Mesodermal cell (in vitro differentiated cells): Measurements from ENCODE around the gene HS1BP3.

Experiments
- H3K27ac ChIP-seq: 2 replicates; pipeline ENCODE4 v1.7.0; 2013; ENCODE audit warnings: mild to moderate bottlenecking, low read depth, low read length, moderate library complexity; ENCODE audit not compliant: severe bottlenecking
- H3K36me3 ChIP-seq: 2 replicates; pipeline ENCODE4 v1.7.1; 2013; ENCODE audit warnings: mild to moderate bottlenecking, low read length, moderate library complexity; ENCODE audit not compliant: control insufficient read depth, insufficient read depth
- H3K4me1 ChIP-seq: one replicate; pipeline ENCODE4 v1.7.1; 2013; ENCODE audit warnings: mild to moderate bottlenecking, low read length; ENCODE audit not compliant: insufficient read depth, control insufficient read depth, poor library complexity, severe bottlenecking
- H3K4me3 ChIP-seq: 2 replicates; pipeline ENCODE4 v1.7.0; 2013; ENCODE audit warnings: low read length, control low read depth, mild to moderate bottlenecking; ENCODE audit not compliant: insufficient read depth, poor library complexity, severe bottlenecking; ENCODE audit errors: extremely low read depth
- H3K9me3 ChIP-seq: 2 replicates; pipeline ENCODE4 v1.7.1; 2013; ENCODE audit warnings: mild to moderate bottlenecking, low read length, moderate library complexity; ENCODE audit not compliant: control insufficient read depth
- WGBS, 2 experiments: methylation state at CpG; one replicate each; pipeline ENCODE4 v1.1.5; 2013; ENCODE audit warnings: missing lambda C conversion rate in 2 of 2; ENCODE audit not compliant: insufficient coverage in 2 of 2; 5-methylcytosine and 5-hydroxymethylcytosine counted together

HS1BP3 gene

DNA sequence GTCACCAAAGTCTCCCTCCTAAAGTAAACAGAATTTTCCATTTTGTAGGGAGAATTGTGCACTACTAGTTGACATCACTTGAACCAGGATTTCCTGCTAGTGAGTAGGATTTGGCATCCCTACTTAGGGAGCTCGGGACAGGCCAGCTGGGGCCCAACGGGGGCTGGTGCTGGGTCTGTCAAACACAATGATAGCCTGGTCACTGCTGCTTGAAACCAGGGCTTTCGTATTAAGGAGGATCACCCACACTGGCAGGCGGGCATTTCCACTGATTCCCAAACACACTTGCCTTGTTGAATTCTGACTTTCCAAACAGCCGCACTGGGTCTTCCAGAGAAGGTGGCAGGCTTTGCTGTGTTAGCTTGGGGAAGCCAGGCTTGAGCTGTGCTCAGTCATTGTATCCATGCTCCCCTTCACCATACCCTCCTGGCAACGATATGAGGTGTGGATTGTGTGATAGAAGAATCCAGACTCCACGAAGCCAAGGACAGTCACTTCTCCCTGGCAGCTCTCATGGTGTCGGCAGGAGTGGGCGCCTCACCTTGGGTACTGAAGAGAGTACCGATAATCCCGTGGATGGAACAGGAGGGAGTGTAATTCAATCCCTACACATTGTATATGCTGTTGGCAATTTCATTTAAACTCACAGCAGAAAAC lies 23.5 kb upstream of the HS1BP3 start:
- no peak overlapping the region for H3K27ac ChIP-seq
- no peak overlapping the region for H3K4me3 ChIP-seq
- no peaks in the 10 kb centered on the region for H3K36me3 ChIP-seq
- H3K4me1 ChIP-seq = peaks cover 6% of the 10 kb centered on the region
- 83 to 90% methylated on average over 5 to 7 of the region's 11 CpGs for WGBS, 2 experiments
- H3K9me3 ChIP-seq = no peaks in the 10 kb centered on the region

DNA sequence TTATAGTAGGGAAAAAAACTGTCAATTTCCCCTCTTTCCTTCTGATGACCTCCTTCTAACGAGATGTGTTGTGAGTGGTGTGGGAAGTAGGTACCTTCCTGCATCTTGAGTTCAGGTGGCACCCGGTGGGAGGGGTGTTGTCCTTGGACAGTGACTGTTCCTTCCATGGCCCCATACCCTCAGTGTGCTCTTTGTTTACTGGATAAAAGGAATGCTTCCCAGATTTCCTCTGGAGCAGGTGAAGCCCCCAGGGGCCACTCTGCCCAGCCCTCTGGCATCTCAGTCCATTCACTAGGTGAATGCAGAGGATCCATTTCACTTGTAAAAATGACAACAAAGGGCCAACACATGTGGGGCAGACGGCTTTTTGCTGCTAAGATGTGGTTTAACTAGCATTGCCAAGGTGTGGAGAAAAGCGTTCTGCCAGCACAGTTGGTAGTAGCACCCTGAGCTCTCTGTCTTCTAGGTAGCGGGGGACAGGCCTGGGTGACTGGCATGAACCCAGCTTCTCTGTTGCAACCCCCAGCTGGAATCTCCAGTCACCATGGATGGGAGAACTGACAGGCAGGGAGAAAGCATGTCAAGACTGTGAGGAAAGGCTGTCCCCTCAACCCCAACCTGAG lies 22.9 kb upstream of the HS1BP3 start:
- no peak overlapping the region for H3K4me3 ChIP-seq
- H3K27ac ChIP-seq = no peak overlapping the region
- no peaks in the 10 kb centered on the region for H3K9me3 ChIP-seq
- peaks cover 6% of the 10 kb centered on the region for H3K4me1 ChIP-seq
- no peaks in the 10 kb centered on the region for H3K36me3 ChIP-seq
- WGBS, 2 experiments = 64 to 86% methylated on average over 2 to 3 of the region's 5 CpGs

DNA sequence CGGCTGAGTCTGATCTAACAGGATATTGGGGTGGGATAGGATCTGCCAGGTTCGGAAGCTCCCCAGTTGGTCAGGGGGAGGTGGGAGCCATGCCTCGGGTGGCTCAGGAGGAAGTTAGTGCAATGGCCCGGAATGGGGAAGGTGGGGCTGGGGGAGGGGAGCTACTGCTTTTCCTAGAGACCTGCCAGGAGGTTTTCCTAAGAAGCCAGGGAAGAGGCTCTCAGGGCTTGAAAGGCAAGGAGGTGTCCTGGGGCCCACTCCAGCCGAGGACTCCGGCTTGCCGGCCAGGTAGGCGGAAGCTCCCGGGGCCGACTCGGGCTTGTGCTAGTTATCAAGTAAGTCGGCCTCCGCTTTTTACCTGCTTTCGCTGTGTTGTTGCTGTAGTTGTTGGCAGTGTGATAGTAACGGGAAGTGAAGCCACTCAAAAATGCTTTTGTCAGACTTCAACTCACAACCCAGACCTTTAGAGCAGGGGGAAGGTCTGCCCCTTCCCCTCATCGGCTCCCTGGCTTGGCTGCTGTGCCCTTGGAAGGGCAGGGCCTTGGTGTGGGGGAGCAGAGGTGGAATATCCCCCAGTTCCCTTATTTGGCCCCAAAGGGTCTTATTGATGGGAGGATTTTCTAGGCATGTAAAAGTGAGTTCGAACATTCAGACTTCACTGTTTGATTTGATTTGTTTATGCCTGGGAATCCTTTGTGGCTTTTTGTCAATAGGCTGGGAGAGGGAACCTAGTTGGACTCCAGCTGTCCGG lies 21.5 kb upstream of the HS1BP3 start:
- 5 to 15% methylated on average over 6 to 15 of the region's 18 CpGs for whole genome bisulfite sequencing, 2 experiments
- H3K4me3 ChIP-seq = no peak overlapping the region
- H3K36me3 ChIP-seq = no peaks in the 10 kb centered on the region
- H3K4me1 ChIP-seq = peaks cover 6% of the 10 kb centered on the region
- no peak overlapping the region for H3K27ac ChIP-seq
- no peaks in the 10 kb centered on the region for H3K9me3 ChIP-seq

DNA sequence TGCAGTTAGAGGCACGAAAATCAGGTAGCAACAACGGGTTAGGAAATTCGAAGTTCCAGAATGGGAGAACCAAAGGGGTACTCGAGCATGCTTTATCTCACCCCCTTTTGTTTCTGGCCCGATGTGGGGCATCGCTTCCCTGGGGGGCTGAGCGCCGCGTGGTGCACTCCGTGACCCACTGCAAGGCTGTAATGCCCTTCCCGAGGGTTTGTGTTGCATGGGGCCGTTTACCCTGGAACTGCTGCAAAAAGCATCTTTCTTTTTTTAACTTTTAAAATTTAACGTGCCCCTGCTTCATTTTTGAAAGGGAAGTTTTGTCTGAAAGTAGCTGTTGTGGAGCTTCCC lies 20.8 kb upstream of the HS1BP3 start:
- no peaks in the 10 kb centered on the region for H3K9me3 ChIP-seq
- H3K4me3 ChIP-seq = no peak overlapping the region
- H3K27ac ChIP-seq = no peak overlapping the region
- H3K36me3 ChIP-seq = no peaks in the 10 kb centered on the region
- 2 to 5% methylated on average over 4 to 8 of the region's 13 CpGs for WGBS, 2 experiments
- peaks cover 6% of the 10 kb centered on the region for H3K4me1 ChIP-seq

DNA sequence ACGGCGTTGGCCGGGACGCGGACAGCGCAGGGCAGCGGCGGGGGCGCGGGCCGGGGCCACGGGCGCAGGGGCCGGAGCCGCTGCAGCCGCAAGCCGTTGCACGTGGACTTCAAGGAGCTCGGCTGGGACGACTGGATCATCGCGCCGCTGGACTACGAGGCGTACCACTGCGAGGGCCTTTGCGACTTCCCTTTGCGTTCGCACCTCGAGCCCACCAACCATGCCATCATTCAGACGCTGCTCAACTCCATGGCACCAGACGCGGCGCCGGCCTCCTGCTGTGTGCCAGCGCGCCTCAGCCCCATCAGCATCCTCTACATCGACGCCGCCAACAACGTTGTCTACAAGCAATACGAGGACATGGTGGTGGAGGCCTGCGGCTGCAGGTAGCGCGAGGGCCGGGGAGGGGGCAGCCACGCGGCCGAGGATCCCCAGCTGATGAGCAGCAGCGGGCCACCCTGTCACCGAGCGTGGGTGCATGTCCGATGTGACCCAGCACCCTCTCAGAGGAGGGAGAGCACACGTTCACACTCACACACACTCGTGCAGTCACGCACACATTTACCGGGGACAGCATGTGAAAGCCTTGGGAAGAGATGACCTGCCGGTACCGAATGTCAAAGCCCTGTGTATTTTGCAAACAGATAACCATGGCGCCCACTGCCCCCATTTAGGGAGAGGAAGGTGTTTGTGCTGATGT lies 20.3 kb upstream of the HS1BP3 start:
- whole genome bisulfite sequencing, 2 experiments = 4 to 5% methylated on average over 52 of the region's 60 CpGs
- Histone ChIP-seq H3K9me3 (no peaks in the 10 kb centered on the region), H3K36me3 (no peaks in the 10 kb centered on the region), H3K4me1 (peaks cover 6% of the 10 kb centered on the region), H3K27ac (no peak overlapping the region), H3K4me3 (no peak overlapping the region)

DNA sequence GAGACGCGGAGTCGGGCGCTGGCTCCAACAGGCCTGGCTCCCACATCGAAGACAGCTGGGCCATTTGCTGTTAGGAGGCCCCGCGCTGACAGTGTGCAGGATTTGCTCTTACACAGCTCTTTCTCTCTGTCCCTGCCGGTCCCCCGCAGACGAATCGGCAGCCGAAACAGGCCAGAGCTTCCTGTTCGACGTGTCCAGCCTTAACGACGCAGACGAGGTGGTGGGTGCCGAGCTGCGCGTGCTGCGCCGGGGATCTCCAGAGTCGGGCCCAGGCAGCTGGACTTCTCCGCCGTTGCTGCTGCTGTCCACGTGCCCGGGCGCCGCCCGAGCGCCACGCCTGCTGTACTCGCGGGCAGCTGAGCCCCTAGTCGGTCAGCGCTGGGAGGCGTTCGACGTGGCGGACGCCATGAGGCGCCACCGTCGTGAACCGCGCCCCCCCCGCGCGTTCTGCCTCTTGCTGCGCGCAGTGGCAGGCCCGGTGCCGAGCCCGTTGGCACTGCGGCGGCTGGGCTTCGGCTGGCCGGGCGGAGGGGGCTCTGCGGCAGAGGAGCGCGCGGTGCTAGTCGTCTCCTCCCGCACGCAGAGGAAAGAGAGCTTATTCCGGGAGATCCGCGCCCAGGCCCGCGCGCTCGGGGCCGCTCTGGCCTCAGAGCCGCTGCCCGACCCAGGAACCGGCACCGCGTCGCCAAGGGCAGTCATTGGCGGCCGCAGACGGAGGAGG lies 19.6 kb upstream of the HS1BP3 start:
- WGBS, 2 experiments = 8 to 11% methylated on average over 71 of the region's 83 CpGs
- Histone ChIP-seq H3K4me3 (no peak overlapping the region), H3K36me3 (no peaks in the 10 kb centered on the region), H3K27ac (no peak overlapping the region), H3K9me3 (no peaks in the 10 kb centered on the region), H3K4me1 (peaks cover 6% of the 10 kb centered on the region)

DNA sequence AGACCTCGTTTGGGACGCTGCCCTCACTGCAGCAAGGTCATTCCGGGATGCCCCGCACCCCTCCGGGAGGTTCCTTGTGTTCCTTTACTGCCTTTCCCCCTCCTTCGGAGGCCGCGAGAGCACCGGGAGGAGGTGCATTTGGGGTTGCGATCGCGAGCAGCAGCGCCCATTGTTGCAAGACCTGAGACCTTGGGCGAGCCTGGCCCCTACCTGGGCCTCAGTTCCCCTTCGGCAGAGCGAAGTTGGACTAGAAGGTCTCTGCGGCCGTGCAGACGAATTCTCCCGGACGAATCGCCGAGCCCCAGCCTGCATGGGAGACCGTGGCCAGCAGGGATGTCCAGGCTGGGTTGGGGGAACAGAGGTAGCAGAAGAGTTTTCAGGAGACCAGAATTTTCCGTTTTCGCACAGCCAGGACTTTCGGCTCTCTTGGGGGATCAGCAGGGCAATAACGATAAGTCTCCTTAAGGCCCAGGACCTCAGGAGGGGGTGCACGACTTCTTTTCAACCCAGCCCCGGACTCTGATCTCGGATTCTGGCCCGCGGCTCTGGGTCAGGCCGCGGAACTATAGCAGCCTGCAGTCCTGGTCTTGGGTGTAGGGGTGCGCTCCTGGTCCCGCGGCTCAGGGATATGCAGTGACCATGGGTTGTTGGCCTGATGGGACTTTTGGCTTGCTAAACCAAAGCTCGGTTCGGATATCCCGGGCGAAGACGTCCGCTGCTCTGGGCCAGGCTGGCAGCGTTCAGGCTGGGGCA lies 18.8 kb upstream of the HS1BP3 start:
- peaks cover 6% of the 10 kb centered on the region for H3K4me1 ChIP-seq
- H3K27ac ChIP-seq = no peak overlapping the region
- no peak overlapping the region for H3K4me3 ChIP-seq
- H3K36me3 ChIP-seq = no peaks in the 10 kb centered on the region
- no peaks in the 10 kb centered on the region for H3K9me3 ChIP-seq
- WGBS, 2 experiments = 8 to 9% methylated on average over 41 to 42 of the region's 45 CpGs

DNA sequence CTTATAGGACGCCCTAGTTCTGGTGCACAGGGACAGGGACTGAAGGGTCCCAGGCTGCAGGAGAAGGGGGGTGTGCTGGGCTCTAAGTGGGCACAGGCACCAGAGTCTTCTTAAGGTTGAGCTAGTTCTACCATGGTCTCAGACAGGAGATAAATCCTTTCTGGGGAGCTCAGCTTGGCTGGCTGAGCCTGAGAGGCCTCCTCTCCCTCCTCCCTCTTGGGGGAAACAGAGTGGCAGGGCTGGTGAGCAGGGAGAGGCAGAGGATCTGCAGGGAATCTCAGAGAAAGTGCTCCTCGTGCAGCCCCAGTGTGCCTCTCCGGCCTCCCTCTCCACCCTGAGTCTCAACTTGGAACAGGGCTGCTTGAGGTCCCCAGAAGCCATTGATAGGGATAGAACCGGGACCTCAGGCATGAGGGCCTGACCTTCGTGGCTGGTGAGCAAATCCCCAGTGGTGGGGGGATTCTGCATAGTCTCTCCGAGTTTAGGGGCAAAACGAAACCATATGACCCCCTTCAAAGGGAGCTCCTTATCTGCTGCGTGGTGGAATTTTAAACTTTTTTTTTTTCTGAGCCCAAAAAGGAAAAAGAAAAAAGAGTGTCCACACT lies 18.1 kb upstream of the HS1BP3 start:
- WGBS, 2 experiments = 21 to 54% methylated on average over 2 to 5 of the region's 8 CpGs
- H3K4me3 ChIP-seq = no peak overlapping the region
- H3K9me3 ChIP-seq = no peaks in the 10 kb centered on the region
- no peaks in the 10 kb centered on the region for H3K36me3 ChIP-seq
- peaks cover 6% of the 10 kb centered on the region for H3K4me1 ChIP-seq
- H3K27ac ChIP-seq = no peak overlapping the region

DNA sequence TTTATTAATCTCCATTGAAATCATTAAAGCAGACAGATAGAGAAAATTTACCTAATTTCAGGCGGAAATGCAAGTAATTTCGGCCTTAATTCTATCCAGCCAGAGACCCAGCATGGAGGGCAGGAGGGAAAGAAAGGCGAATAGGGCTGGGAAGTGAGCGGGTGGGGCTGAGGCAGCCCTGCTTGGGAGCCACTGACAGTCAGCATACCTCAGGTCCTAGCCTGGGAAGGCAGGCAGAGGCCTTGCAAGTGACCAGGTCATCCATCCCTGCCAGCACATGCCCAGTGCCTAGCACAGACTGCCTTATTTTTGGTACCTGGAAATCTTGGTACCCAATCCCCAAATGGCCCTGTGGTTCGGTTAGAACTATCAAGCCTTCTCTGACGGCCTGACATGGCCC lies 17.6 kb upstream of the HS1BP3 start:
- H3K9me3 ChIP-seq = no peaks in the 10 kb centered on the region
- no peak overlapping the region for H3K27ac ChIP-seq
- 59 to 71% methylated on average over 6 of the region's 6 CpGs for WGBS, 2 experiments
- peaks cover 6% of the 10 kb centered on the region for H3K4me1 ChIP-seq
- no peaks in the 10 kb centered on the region for H3K36me3 ChIP-seq
- no peak overlapping the region for H3K4me3 ChIP-seq
